Right cardiac atrium (tissue), 5 donors: ENCODE data around the gene CLSTN2. TPM values are rescaled to one million over a fixed set of nuclear protein-coding genes. Genes with fewer than 3 reads are reported as not detected.

Experiments
- ATAC-seq, 2 donors: fragments of 200-7000 bp; cut with Tn5 transposase; one replicate each; pipeline versions ENCODE4 v1.8.0 to v1.9.1; 2020; ENCODE audit warnings: moderate library complexity in 2 of 2, mild to moderate bottlenecking in 1 of 2
- DNase-seq, 3 donors: peaks; one replicate each; pipeline ENCODE4 v3.0.0-alpha.2; 2020
- H3K27ac ChIP-seq: one replicate; pipeline ENCODE4 v1.5.1; 2013; ENCODE audit warnings: mild to moderate bottlenecking, low read length, control low read depth, moderate library complexity
- H3K27me3 ChIP-seq: one replicate; pipeline ENCODE4 v1.6.1; 2013; ENCODE audit not compliant: control insufficient read depth, insufficient read depth
- H3K4me1 ChIP-seq: one replicate; pipeline ENCODE4 v1.6.1; 2013; ENCODE audit warnings: low read length; ENCODE audit not compliant: control insufficient read depth, insufficient read depth
- H3K4me3 ChIP-seq: one replicate; pipeline ENCODE4 v1.5.1; 2013; ENCODE audit warnings: low read length, control low read depth
- H3K9me3 ChIP-seq: one replicate; pipeline ENCODE4 v1.6.1; 2013; ENCODE audit warnings: low read length; ENCODE audit not compliant: control insufficient read depth
- WGBS: extraction: QIAGEN DNeasy Blood & Tissue Kit; methylation state at CpG from one replicate; pipeline ENCODE4 v1.1.7; 2013; 5-methylcytosine and 5-hydroxymethylcytosine counted together
- intact Hi-C, 4 donors: fragments of 100-400 bp; cut with DNase I; formaldehyde crosslinking; loops; one replicate each; pipeline versions ENCODE4 v1.11.0 to v1.14.0; 2022 to 2023
- polyA plus RNA-seq: library from polyadenylated mRNA; stranded (reverse); fragments of 200-250 nt; gene quantifications from one replicate; pipeline ENCODE4 v1.2.3, GENCODE V29; 2013
- total RNA-seq, 4 donors: library from RNA; stranded (reverse); fragmentation: NEBNext Ultra II Directional; extraction: Animal tissue kit (Norgen Biotek cat#: 25700); gene quantifications; one replicate each; pipeline ENCODE4 v1.2.1, GENCODE V29; 2021
- donor health status: healthy with polysubstance abuse.
- donor health status: DM: no; HTN: yes; CAD: no.
- donor health status: DM: no; HTN: no; CAD: no.
- donor health status: DM: no; HTN: yes; CAD: no; lungs with severe emphysema.
- donor health status: DM: yes; HTN: yes; CAD: no.

Gene CLSTN2
- total and polyA plus RNA-seq, 5 donors, result 3.7 to 31.5 (median 24.8) TPM

DNA sequence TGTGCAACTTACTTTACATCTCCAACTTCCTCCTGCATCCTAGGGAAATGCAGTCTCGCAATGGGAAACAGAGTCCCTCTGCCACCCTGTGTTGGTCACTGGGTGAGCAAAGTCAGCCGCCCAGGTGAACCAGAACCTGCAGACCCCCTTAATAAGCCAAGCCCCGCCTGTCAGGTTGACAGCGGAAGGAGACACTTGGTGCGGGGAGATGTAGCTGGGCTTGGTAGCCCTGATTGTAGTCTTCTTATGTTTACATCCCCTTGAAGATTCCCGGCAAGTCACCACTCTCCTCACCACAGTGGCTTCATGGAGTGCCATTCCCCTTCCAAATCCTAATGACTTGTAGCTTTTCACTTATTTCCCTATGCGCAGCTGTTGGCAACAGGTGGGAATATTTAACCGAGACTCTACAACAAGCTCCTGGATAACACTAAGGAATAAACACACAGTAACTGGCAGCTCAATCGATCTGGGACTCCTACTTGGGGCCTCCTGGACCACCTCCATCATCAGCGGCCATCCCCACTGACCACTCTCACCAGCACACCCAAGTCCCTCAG is 17.7 kb upstream of the CLSTN2 start:
- H3K27ac ChIP-seq, result no peak overlapping the region
- no peaks in the 10 kb centered on the region for H3K27me3 ChIP-seq
- intact Hi-C loops, result no loop called here
- H3K4me1 ChIP-seq, result no peaks in the 10 kb centered on the region
- DNase-seq (no peak), ATAC-seq (no peak)
- H3K9me3 ChIP-seq, result no peaks in the 10 kb centered on the region
- 86% methylated on average over 10 of the region's 10 CpGs for WGBS
- H3K4me3 ChIP-seq, result no peak overlapping the region

- H3K27me3 ChIP-seq, result no peaks in the 10 kb centered on the region
- intact Hi-C loops, result no loop called here
- no peak for ATAC-seq
- no peaks in the 10 kb centered on the region for H3K9me3 ChIP-seq
- H3K4me3 ChIP-seq, result no peak overlapping the region
- no peaks in the 10 kb centered on the region for H3K4me1 ChIP-seq
- DNase-seq, result no peak
- no peak overlapping the region for H3K27ac ChIP-seq
- 67% methylated on average over 4 of the region's 4 CpGs for WGBS
Observed at GRCh38 chr3:139928708-139929505, 6.1 kb upstream of the CLSTN2 start.

GRCh38 chr3:139930211-139930610 is 4.8 kb upstream of the CLSTN2 start:
- Histone ChIP-seq H3K27ac (no peak overlapping the region), H3K27me3 (no peaks in the 10 kb centered on the region), H3K4me3 (no peak overlapping the region), H3K9me3 (no peaks in the 10 kb centered on the region), H3K4me1 (no peaks in the 10 kb centered on the region)
- ATAC-seq (no peak), DNase-seq (no peak)
- 53% methylated on average over 1 of the region's 1 CpG for WGBS
- intact Hi-C loops, result loop anchor here in 3 of 4 donors (10.0 kb wide), 4 partner anchors 345 to 805 kb away; no protein-coding TSS in a partner anchor

DNA sequence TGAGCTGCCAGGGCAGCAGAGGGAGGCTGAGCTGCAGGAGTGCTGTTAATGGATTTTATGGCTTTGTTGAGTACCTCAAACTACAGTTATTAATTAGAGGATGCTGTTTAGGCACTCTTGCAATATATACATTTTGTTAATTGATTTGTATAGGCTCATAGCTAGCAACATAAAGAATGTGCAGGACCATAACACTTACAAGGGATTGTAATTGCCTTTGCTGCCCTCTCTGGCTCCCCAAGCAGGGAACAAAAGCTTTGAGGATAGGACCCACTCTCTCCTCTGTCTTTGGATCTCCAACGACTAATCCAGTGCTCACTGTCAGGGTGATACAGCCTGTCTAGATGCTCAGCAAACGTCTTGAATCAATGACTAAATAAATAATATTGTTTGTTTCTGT is 1.2 kb upstream of the CLSTN2 start:
- 20% methylated on average over 2 of the region's 2 CpGs for WGBS
- no peaks in the 10 kb centered on the region for H3K9me3 ChIP-seq
- no peak overlapping the region for H3K27ac ChIP-seq
- no peak overlapping the region for H3K4me3 ChIP-seq
- intact Hi-C loops, result loop anchor here in 3 of 4 donors (10.0 kb wide), 4 partner anchors 349 to 801 kb away; no protein-coding TSS in a partner anchor
- no peak for DNase-seq
- ATAC-seq, result no peak
- peaks cover 2% of the 10 kb centered on the region for H3K4me1 ChIP-seq
- no peaks in the 10 kb centered on the region for H3K27me3 ChIP-seq

- ATAC-seq (peak; percentile 94 to 95), DNase-seq (peak; percentile 83 to 92 (median 91))
- peak overlapping the region; percentile 54 for H3K4me3 ChIP-seq
- H3K9me3 ChIP-seq, result no peaks in the 10 kb centered on the region
- intact Hi-C loops, result loop anchor here in 3 of 4 donors (5.0 to 10.0 kb wide), 5 partner anchors 350 to 928 kb away; no protein-coding TSS in a partner anchor
- peaks cover 2% of the 10 kb centered on the region for H3K4me1 ChIP-seq
- WGBS, result 2% methylated on average over 25 of the region's 25 CpGs
- no peaks in the 10 kb centered on the region for H3K27me3 ChIP-seq
- H3K27ac ChIP-seq, result no peak overlapping the region
Observed at GRCh38 chr3:139934613-139935015, 371 bp upstream of the CLSTN2 start.

GRCh38 chr3:139935866-139936817 is 1.2 kb downstream of the CLSTN2 start:
- H3K4me3 ChIP-seq, result peak overlapping the region; percentile 54
- intact Hi-C loops, result loop anchor here in 3 of 4 donors (5.0 to 10.0 kb wide), 5 partner anchors 351 to 926 kb away; no protein-coding TSS in a partner anchor
- H3K27me3 ChIP-seq, result no peaks in the 10 kb centered on the region
- no peaks in the 10 kb centered on the region for H3K9me3 ChIP-seq
- 3% methylated on average over 42 of the region's 42 CpGs for WGBS
- DNase-seq (peak; percentile 48 to 83 (median 76)), ATAC-seq (peak; percentile 44 to 53)
- H3K27ac ChIP-seq, result no peak overlapping the region
- H3K4me1 ChIP-seq, result peaks cover 2% of the 10 kb centered on the region

GRCh38 chr3:139937674-139938279 is 2.8 kb downstream of the CLSTN2 start:
- Histone ChIP-seq H3K9me3 (no peaks in the 10 kb centered on the region), H3K4me3 (no peak overlapping the region), H3K27ac (no peak overlapping the region), H3K4me1 (peaks cover 2% of the 10 kb centered on the region), H3K27me3 (no peaks in the 10 kb centered on the region)
- DNase-seq, result peak in 2 of 3 donors; percentile 48 to 66
- ATAC-seq, result no peak
- intact Hi-C loops, result loop anchor here in 3 of 4 donors (5.0 to 10.0 kb wide), 5 partner anchors 353 to 925 kb away; no protein-coding TSS in a partner anchor
- 10% methylated on average over 8 of the region's 8 CpGs for WGBS

DNA sequence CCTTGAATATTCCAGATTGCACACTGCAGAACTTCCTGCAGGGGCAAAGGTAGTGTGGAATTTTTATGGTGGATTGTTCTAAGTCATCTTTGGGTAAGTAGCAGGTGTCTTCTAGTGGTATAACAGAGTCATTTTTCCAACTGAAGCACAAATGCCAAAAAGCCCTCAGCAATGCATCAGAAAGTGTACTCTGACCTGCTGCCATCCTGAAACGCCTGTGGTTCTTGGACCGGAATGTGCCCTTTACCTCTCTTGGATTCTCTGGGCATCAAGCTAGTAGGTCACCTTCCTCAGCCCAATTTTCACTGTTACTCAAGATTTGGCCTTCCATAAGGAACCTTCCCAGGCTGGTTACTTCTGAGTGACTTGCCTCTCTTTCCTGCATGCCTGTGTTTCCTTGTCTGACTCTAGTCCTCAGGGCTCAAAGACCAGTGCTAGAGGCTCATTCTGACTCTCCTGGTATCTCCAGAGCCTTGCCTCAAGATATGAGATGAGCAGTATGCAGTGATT is 4.8 kb downstream of the CLSTN2 start:
- intact Hi-C loops, result loop anchor here in 3 of 4 donors (5.0 to 10.0 kb wide), 5 partner anchors 355 to 923 kb away; no protein-coding TSS in a partner anchor
- no peak for ATAC-seq

GRCh38 chr3:139940622-139941021 is 5.6 kb downstream of the CLSTN2 start:
- 51% methylated on average over 1 of the region's 1 CpG for WGBS
- H3K27me3 ChIP-seq, result no peaks in the 10 kb centered on the region
- DNase-seq, result no peak
- H3K9me3 ChIP-seq, result no peaks in the 10 kb centered on the region
- intact Hi-C loops, result loop anchor here in 1 of 4 donors (10.0 kb wide), 1 partner anchor 794 kb away; no protein-coding TSS in a partner anchor
- no peak overlapping the region for H3K27ac ChIP-seq
- peaks cover 2% of the 10 kb centered on the region for H3K4me1 ChIP-seq
- no peak overlapping the region for H3K4me3 ChIP-seq
- ATAC-seq, result peak; percentile 21 to 68

More for the DNA sequence above, 4.8 kb downstream of the CLSTN2 start:
- no peaks in the 10 kb centered on the region for H3K9me3 ChIP-seq
- no peaks in the 10 kb centered on the region for H3K27me3 ChIP-seq
- 77% methylated on average over 2 of the region's 2 CpGs for WGBS
- no peak overlapping the region for H3K4me3 ChIP-seq
- H3K27ac ChIP-seq, result no peak overlapping the region
- peaks cover 2% of the 10 kb centered on the region for H3K4me1 ChIP-seq
- DNase-seq, result no peak

DNA sequence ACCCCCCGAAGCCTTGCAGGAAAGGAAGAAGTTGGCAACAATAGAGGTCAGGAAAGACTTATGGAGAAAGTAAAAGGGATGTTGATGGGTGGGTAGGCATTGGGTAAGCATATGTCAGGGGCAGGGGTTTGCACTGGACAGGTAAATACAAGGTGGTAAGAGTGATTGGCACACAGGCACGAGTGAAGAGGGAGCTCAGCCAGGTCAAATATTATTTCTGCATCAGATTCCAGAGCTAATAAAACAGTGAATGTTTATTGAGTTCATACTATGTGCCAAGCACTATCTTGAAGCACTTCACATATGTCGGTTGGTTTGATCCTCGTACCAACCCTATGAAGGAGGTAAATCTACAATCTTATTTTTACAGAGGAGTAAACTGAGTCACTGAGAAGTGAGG is 6.6 kb downstream of the CLSTN2 start:
- intact Hi-C loops, result loop anchor here in 1 of 4 donors (10.0 kb wide), 1 partner anchor 793 kb away; no protein-coding TSS in a partner anchor
- WGBS, result 82% methylated on average over 4 of the region's 4 CpGs
- H3K4me3 ChIP-seq, result no peak overlapping the region
- DNase-seq (no peak), ATAC-seq (no peak)
- H3K27me3 ChIP-seq, result no peaks in the 10 kb centered on the region
- H3K27ac ChIP-seq, result no peak overlapping the region
- H3K4me1 ChIP-seq, result peaks cover 2% of the 10 kb centered on the region
- H3K9me3 ChIP-seq, result no peaks in the 10 kb centered on the region
